Measurements from ENCODE around the gene PHF21B.

PHF21B gene

GRCh38 chr22:44894782-44895181 lies 115.0 kb downstream of the PHF21B start:
- DNase-seq: peak; percentile 41
- no peak for TF ChIP-seq CTCF (IDR thresholded peaks at IDR 0.05; ENCODE audit: low read depth, low read length)
- no peak overlapping the region for H3K4me3 ChIP-seq (ENCODE audit: low read depth, low read length)
- no peaks in the 10 kb centered on the region for H3K27me3 ChIP-seq (ENCODE audit: insufficient read depth, low read depth, severe bottlenecking)
- H3K36me3 ChIP-seq: peaks cover 49% of the 10 kb centered on the region
- peak overlapping the region; percentile 76 for H3K27ac ChIP-seq
- no peaks in the 10 kb centered on the region for H3K9me3 ChIP-seq (ENCODE audit: severe bottlenecking)

- H3K36me3 ChIP-seq: peaks cover 53% of the 10 kb centered on the region
- no peaks in the 10 kb centered on the region for H3K9me3 ChIP-seq (ENCODE audit: severe bottlenecking)
- H3K27ac ChIP-seq: peak overlapping the region; percentile 76
- no peak for TF ChIP-seq CTCF (IDR thresholded peaks at IDR 0.05; ENCODE audit: low read depth, low read length)
- H3K4me3 ChIP-seq (ENCODE audit: low read depth, low read length): no peak overlapping the region
- peak; percentile 67 for DNase-seq
- no peaks in the 10 kb centered on the region for H3K27me3 ChIP-seq (ENCODE audit: insufficient read depth, low read depth, severe bottlenecking)
These were observed 115.5 kb downstream of the PHF21B start for GRCh38 chr22:44894321-44894720.

GRCh38 chr22:44893731-44894080 lies 116.1 kb downstream of the PHF21B start:
- Histone ChIP-seq H3K4me3 (ENCODE audit: low read depth, low read length) (no peak overlapping the region), H3K9me3 (ENCODE audit: severe bottlenecking) (no peaks in the 10 kb centered on the region), H3K36me3 (peaks cover 56% of the 10 kb centered on the region), H3K27ac (no peak overlapping the region), H3K27me3 (ENCODE audit: insufficient read depth, low read depth, severe bottlenecking) (no peaks in the 10 kb centered on the region)
- TF ChIP-seq CTCF (IDR thresholded peaks at IDR 0.05; ENCODE audit: low read depth, low read length): no peak
- no peak for DNase-seq

- no peak overlapping the region for H3K27ac ChIP-seq
- H3K27me3 ChIP-seq (ENCODE audit: insufficient read depth, low read depth, severe bottlenecking): no peaks in the 10 kb centered on the region
- DNase-seq: no peak
- TF ChIP-seq CTCF (IDR thresholded peaks at IDR 0.05; ENCODE audit: low read depth, low read length): no peak
- no peak overlapping the region for H3K4me3 ChIP-seq (ENCODE audit: low read depth, low read length)
- no peaks in the 10 kb centered on the region for H3K9me3 ChIP-seq (ENCODE audit: severe bottlenecking)
- peaks cover 60% of the 10 kb centered on the region for H3K36me3 ChIP-seq
These were observed 116.7 kb downstream of the PHF21B start for GRCh38 chr22:44892803-44893730.

- Histone ChIP-seq H3K27ac (no peak overlapping the region), H3K9me3 (ENCODE audit: severe bottlenecking) (no peaks in the 10 kb centered on the region), H3K4me3 (ENCODE audit: low read depth, low read length) (no peak overlapping the region), H3K27me3 (ENCODE audit: insufficient read depth, low read depth, severe bottlenecking) (no peaks in the 10 kb centered on the region), H3K36me3 (peaks cover 63% of the 10 kb centered on the region)
- no peak for DNase-seq
- TF ChIP-seq CTCF (IDR thresholded peaks at IDR 0.05; ENCODE audit: low read depth, low read length): no peak
These were observed 117.6 kb downstream of the PHF21B start for GRCh38 chr22:44892243-44892642.
